ENCODE results near the gene MED29. TPM values are rescaled to one million over a fixed set of nuclear protein-coding genes. Genes with fewer than 3 reads are reported as not detected.
A peak's percentile ranks its signal among the peaks of the same experiment; 100 is the strongest.

MED29 gene
- total and polyA plus RNA-seq, 2 of the 13 experiments (the other 11 are each of a cell fraction or from before 2014, with no cell fraction given) = 14.0 to 19.7 TPM

DNA sequence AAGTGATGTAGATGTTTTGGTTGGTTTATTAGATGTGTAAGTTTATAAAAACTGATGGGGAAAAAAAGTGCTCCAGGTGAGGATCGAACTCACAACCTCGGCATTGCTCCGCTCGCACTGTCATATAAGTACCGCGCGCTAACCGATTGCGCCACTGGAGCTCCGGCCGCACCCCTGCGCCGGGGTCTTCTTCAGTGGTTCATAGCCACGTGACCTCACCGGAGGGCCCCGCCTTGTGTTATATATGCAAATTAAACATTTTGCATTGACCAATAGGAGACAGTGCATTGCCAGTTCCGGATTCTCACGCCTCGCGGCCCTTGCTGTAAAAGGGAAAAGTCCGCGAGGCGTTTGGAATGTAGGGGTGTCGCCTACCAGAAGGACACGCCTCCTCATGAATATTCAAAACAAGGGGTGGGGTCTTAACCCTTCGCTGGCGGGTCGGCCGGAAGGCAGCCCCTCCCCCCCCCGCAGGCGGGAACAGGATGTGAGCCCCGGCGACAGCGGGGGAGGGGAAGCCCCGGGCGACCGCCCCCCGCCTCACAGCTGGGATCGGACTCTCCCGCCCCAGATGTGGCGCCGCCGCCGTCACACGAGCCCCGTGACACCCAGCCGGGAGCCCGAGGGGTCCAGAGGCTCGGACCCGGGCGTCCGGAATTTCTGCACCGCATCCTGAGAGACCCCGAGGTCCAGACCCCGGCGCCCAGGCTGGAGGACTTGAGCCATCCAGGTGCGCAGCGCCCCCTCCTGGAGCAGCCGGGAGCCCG, 21.1 kb downstream of the MED29 start, which contains the start of gene PLEKHG2 (continued):
- TF ChIP-seq ZNF75D (CRISPR knock-in tag; IDR thresholded peaks at IDR 0.05; ENCODE audit: borderline replicate concordance) (no peak), SUZ12 (IDR thresholded peaks at IDR 0.05; ENCODE audit: low read depth, low read length) (no peak), TBL1XR1 (IDR thresholded peaks at IDR 0.05; ENCODE audit: borderline replicate concordance, low read length, partially characterized antibody) (peak; percentile 26), PHF21A (CRISPR knock-in tag; IDR thresholded peaks at IDR 0.05) (peak; percentile 60; the same call in 1 of the 2 replicates), SRF (IDR thresholded peaks at IDR 0.05; ENCODE audit: low read depth, low read length) (peak; percentile 99), TBP (CRISPR knock-in tag; IDR thresholded peaks at IDR 0.05) (no peak), ZNF816 (CRISPR knock-in tag; IDR thresholded peaks at IDR 0.05; ENCODE audit: borderline replicate concordance) (no peak), REXO4 (CRISPR knock-in tag; IDR thresholded peaks at IDR 0.05; ENCODE audit: borderline replicate concordance) (no peak), TOE1 (CRISPR knock-in tag; IDR thresholded peaks at IDR 0.05) (no peak), MTF2 (CRISPR knock-in tag; IDR thresholded peaks at IDR 0.05; ENCODE audit: borderline replicate concordance) (no peak), AGO1 (IDR thresholded peaks at IDR 0.05; ENCODE audit: low read depth, low read length, poor library complexity, severe bottlenecking) (no peak)
- TF ChIP-seq, protein P1, sequence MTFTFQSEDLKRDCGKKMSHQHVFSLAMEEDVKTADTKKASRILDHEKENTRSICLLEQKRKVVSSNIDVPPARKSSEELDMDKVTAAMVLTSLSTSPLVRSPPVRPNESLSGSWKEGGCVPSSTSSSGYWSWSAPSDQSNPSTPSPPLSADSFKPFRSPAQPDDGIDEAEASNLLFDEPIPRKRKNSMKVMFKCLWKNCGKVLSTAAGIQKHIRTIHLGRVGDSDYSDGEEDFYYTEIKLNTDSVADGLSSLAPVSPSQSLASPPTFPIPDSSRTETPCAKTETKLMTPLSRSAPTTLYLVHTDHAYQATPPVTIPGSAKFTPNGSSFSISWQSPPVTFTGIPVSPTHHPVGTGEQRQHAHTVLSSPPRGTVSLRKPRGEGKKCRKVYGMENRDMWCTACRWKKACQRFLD (CRISPR knock-in tag; IDR thresholded peaks at IDR 0.05; ENCODE audit: borderline replicate concordance) = no peak
- TF ChIP-seq, protein P2, sequence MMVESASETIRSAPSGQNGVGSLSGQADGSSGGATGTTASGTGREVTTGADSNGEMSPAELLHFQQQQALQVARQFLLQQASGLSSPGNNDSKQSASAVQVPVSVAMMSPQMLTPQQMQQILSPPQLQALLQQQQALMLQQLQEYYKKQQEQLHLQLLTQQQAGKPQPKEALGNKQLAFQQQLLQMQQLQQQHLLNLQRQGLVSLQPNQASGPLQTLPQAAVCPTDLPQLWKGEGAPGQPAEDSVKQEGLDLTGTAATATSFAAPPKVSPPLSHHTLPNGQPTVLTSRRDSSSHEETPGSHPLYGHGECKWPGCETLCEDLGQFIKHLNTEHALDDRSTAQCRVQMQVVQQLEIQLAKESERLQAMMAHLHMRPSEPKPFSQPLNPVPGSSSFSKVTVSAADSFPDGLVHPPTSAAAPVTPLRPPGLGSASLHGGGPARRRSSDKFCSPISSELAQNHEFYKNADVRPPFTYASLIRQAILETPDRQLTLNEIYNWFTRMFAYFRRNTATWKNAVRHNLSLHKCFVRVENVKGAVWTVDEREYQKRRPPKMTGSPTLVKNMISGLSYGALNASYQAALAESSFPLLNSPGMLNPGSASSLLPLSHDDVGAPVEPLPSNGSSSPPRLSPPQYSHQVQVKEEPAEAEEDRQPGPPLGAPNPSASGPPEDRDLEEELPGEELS (CRISPR knock-in tag; IDR thresholded peaks at IDR 0.05) = no peak
- TF ChIP-seq, protein P3, sequence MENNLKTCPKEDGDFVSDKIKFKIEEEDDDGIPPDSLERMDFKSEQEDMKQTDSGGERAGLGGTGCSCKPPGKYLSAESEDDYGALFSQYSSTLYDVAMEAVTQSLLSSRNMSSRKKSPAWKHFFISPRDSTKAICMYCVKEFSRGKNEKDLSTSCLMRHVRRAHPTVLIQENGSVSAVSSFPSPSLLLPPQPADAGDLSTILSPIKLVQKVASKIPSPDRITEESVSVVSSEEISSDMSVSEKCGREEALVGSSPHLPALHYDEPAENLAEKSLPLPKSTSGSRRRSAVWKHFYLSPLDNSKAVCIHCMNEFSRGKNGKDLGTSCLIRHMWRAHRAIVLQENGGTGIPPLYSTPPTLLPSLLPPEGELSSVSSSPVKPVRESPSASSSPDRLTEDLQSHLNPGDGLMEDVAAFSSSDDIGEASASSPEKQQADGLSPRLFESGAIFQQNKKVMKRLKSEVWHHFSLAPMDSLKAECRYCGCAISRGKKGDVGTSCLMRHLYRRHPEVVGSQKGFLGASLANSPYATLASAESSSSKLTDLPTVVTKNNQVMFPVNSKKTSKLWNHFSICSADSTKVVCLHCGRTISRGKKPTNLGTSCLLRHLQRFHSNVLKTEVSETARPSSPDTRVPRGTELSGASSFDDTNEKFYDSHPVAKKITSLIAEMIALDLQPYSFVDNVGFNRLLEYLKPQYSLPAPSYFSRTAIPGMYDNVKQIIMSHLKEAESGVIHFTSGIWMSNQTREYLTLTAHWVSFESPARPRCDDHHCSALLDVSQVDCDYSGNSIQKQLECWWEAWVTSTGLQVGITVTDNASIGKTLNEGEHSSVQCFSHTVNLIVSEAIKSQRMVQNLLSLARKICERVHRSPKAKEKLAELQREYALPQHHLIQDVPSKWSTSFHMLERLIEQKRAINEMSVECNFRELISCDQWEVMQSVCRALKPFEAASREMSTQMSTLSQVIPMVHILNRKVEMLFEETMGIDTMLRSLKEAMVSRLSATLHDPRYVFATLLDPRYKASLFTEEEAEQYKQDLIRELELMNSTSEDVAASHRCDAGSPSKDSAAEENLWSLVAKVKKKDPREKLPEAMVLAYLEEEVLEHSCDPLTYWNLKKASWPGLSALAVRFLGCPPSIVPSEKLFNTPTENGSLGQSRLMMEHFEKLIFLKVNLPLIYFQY (CRISPR knock-in tag; IDR thresholded peaks at IDR 0.05; ENCODE audit: borderline replicate concordance) = no peak
- TF ChIP-seq, protein P4, sequence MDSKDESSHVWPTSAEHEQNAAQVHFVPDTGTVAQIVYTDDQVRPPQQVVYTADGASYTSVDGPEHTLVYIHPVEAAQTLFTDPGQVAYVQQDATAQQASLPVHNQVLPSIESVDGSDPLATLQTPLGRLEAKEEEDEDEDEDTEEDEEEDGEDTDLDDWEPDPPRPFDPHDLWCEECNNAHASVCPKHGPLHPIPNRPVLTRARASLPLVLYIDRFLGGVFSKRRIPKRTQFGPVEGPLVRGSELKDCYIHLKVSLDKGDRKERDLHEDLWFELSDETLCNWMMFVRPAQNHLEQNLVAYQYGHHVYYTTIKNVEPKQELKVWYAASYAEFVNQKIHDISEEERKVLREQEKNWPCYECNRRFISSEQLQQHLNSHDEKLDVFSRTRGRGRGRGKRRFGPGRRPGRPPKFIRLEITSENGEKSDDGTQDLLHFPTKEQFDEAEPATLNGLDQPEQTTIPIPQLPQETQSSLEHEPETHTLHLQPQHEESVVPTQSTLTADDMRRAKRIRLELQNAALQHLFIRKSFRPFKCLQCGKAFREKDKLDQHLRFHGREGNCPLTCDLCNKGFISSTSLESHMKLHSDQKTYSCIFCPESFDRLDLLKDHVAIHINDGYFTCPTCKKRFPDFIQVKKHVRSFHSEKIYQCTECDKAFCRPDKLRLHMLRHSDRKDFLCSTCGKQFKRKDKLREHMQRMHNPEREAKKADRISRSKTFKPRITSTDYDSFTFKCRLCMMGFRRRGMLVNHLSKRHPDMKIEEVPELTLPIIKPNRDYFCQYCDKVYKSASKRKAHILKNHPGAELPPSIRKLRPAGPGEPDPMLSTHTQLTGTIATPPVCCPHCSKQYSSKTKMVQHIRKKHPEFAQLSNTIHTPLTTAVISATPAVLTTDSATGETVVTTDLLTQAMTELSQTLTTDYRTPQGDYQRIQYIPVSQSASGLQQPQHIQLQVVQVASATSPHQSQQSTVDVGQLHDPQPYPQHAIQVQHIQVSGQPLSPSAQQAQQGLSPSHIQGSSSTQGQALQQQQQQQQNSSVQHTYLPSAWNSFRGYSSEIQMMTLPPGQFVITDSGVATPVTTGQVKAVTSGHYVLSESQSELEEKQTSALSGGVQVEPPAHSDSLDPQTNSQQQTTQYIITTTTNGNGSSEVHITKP (CRISPR knock-in tag; IDR thresholded peaks at IDR 0.05; ENCODE audit: low read depth) = peak; percentile 36; the same call in 1 of the 2 replicates

Measured in HepG2 (cell line).